ENCODE data around the gene TBC1D16. TPM values are rescaled to one million over a fixed set of nuclear protein-coding genes. Genes with fewer than 3 reads are reported as not detected.

The TBC1D16 gene
- total RNA-seq, 3 donors from 2014 or later: 10.9 to 23.4 (median 22.1) TPM

DNA sequence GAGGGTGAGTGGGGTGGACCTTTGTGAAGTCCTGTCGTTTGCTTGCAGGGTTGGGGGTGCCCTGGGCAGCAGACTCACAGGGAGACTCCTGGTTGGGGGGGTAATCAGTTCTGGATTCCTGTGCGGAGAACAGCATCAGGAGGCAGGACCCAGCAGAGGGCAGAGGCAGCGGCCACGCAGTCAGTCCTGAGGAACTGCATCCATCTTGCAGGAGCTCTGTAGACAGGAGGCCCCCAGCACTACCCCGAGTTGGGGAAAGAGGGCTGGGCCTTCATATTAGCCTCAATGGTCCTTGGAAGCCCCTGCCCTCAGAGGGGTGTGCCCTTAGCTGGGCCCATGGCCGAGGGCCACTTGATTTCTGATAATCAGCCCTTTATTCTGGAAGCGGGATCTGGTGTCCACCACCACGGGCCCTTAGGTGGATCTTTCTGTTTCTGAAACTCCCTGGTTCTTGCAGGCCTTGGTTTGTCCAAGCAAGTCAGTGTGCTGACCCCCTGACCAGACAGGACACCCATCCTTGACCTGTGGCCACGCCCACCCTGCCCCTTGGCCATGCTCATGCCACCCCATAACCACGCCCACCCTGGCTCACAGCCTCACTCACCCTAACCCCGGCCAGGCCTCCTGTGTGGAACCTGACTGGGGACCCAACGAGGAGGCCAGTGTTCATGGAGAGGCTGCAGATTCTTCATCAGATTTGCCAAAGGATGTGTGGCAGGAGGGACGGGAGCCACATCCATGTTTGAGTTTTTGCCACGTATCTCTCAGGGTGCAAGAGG, 122.9 kb downstream of the TBC1D16 start:
- peak in 1 of 3 donors; percentile 35 for DNase-seq
- Histone ChIP-seq H3K36me3 (ENCODE audit: low read depth) (no peaks in the 10 kb centered on the region), H3K4me1 (ENCODE audit: low read depth) (peaks cover 11% of the 10 kb centered on the region), H3K4me3 (no peak overlapping the region), H3K9me3 (no peaks in the 10 kb centered on the region)
- TF ChIP-seq, protein P1, sequence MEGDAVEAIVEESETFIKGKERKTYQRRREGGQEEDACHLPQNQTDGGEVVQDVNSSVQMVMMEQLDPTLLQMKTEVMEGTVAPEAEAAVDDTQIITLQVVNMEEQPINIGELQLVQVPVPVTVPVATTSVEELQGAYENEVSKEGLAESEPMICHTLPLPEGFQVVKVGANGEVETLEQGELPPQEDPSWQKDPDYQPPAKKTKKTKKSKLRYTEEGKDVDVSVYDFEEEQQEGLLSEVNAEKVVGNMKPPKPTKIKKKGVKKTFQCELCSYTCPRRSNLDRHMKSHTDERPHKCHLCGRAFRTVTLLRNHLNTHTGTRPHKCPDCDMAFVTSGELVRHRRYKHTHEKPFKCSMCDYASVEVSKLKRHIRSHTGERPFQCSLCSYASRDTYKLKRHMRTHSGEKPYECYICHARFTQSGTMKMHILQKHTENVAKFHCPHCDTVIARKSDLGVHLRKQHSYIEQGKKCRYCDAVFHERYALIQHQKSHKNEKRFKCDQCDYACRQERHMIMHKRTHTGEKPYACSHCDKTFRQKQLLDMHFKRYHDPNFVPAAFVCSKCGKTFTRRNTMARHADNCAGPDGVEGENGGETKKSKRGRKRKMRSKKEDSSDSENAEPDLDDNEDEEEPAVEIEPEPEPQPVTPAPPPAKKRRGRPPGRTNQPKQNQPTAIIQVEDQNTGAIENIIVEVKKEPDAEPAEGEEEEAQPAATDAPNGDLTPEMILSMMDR (IDR thresholded peaks at IDR 0.05): no peak
- intact Hi-C loops (cut with DNase I, micrococcal nuclease): no loop called here
- ATAC-seq: no peak

DNA sequence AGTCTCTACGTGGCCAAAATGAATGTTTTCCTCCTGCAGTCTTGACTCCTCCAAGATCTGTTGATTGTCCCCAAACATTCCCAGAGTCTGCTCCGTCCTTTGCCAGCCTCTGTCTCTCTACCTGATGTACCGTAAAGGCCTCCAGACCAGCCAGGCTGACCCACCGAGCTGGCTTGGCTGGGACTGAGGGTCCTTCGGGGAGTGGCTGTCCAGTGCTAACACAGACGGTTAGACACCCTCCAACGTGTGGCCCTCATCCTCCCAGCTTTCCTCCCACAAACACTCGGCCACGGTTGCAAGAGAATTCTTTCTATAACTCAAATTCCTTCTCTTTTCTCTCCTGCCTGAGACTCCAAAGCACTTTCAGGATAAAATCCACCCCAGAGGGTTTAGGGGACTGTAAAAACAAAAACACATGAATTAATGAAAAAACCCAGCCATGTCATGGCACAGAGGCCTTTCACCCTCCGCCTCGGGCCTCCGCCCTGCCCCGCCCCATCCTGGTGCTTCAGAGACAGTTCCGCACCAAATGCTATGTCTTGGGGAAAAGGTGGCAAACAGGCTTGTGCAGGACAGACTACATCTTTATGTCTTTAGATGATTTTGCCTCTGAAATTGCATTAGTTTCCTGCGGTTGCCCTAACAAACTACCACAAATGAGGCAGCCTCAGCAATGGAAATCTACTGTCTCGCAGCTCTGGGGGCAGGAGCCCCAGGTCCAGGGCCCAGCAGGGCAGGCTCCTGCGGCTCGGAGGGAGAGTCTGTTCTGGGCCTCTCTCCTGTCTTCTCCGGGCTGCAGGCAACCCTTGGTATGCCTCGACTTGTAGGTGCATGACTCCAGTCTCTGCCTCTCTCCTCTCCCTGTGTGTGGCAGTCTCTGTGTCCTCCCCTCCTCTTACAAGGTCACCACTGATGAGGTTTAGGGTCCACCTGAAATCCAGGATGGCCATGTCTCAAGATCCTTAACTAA, 124.0 kb downstream of the TBC1D16 start:
- peak in 2 of 3 donors; percentile 50 for DNase-seq
- intact Hi-C loops (cut with DNase I, micrococcal nuclease): no loop called here
- Histone ChIP-seq H3K4me1 (ENCODE audit: low read depth) (peaks cover 11% of the 10 kb centered on the region), H3K9me3 (no peaks in the 10 kb centered on the region), H3K4me3 (no peak overlapping the region), H3K36me3 (ENCODE audit: low read depth) (no peaks in the 10 kb centered on the region)
- ATAC-seq: no peak
- TF ChIP-seq, protein P1 (IDR thresholded peaks at IDR 0.05): no peak

DNA sequence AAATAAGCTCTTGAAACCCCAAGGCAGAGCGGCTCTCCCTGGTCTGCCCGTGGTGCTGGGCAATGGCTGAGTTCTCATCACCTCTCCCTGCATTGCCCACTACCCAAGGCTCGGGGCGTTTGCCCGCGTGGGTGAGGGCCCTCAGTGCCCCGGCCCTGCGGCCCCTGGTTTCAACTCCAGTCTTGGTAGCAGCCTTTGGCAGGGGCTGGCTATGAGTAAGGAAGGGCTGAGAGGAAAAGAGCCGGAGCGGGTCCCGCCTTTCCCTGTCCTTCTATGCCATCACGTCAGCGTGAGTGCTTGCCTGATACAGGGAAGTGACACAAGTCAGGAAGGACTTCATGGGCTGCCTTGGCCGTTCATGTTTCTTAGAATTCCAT, 124.7 kb downstream of the TBC1D16 start:
- H3K36me3 ChIP-seq (ENCODE audit: low read depth): no peaks in the 10 kb centered on the region
- intact Hi-C loops (cut with DNase I, micrococcal nuclease): no loop called here
- no peaks in the 10 kb centered on the region for H3K9me3 ChIP-seq
- H3K4me3 ChIP-seq: no peak overlapping the region
- TF ChIP-seq, protein P1 (IDR thresholded peaks at IDR 0.05): no peak
- no peak for ATAC-seq
- peaks cover 10% of the 10 kb centered on the region for H3K4me1 ChIP-seq (ENCODE audit: low read depth)
- DNase-seq: peak in 1 of 3 donors; percentile 17

DNA sequence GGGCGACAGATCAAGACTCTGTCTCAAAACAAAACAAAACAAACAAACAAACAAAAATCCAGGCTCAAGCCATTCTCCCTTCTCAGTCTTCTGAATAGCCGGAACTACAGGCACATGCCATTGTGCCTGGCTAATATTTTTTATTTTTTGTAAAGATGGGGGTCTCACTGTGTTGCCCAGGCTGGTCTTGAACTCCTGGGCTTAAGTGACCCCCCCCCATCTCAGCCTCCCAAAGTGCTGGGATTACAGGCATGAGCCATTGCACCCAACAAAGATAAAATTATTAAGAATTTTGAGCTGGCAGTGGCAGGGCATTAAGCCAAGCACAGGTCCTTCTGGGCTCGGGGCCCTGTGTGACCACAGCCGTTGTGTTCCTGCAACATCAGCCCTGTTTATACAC, 126.6 kb downstream of the TBC1D16 start:
- intact Hi-C loops (cut with DNase I, micrococcal nuclease): no loop called here
- ATAC-seq (no peak), DNase-seq (peak in 1 of 3 donors; percentile 16)
- H3K9me3 ChIP-seq: no peaks in the 10 kb centered on the region
- H3K4me3 ChIP-seq: no peak overlapping the region
- no peaks in the 10 kb centered on the region for H3K36me3 ChIP-seq (ENCODE audit: low read depth)
- H3K4me1 ChIP-seq (ENCODE audit: low read depth): no peaks in the 10 kb centered on the region
- TF ChIP-seq, protein P1 (IDR thresholded peaks at IDR 0.05): no peak

DNA sequence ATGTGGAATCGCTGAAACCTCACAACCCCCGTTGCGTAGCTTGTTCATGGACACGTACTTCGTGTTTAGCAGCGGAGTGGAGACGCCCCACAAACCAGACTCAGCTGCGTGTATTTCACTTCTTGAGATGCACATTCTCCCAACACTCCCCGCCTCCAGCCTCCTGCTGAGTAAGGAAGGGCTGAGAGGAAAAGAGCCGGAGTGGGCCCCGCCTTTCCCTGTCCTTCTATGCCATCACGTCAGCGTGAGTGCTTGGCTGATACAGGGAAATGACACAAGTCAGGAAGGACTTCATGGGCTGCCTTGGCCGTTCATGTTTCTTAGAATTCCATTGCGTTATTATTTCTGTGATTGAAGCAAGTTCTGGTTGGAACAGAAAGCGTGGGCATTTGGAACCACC, 127.8 kb downstream of the TBC1D16 start:
- TF ChIP-seq, protein P1 (IDR thresholded peaks at IDR 0.05): no peak
- Histone ChIP-seq H3K9me3 (no peaks in the 10 kb centered on the region), H3K36me3 (ENCODE audit: low read depth) (no peaks in the 10 kb centered on the region), H3K4me1 (ENCODE audit: low read depth) (no peaks in the 10 kb centered on the region), H3K4me3 (no peak overlapping the region)
- DNase-seq (peak in 2 of 3 donors; percentile 50 to 64), ATAC-seq (peak; percentile 81)
- intact Hi-C loops (cut with DNase I, micrococcal nuclease): no loop called here

All from mucosa of descending colon (tissue), 3 donors.